ENCODE measurements around the gene SPINK1. TPM values are rescaled to one million over a fixed set of nuclear protein-coding genes. Genes with fewer than 3 reads are reported as not detected.

SPINK1 gene
- total RNA-seq, 1 experiment from 2014 or later, result 4.5 TPM

DNA sequence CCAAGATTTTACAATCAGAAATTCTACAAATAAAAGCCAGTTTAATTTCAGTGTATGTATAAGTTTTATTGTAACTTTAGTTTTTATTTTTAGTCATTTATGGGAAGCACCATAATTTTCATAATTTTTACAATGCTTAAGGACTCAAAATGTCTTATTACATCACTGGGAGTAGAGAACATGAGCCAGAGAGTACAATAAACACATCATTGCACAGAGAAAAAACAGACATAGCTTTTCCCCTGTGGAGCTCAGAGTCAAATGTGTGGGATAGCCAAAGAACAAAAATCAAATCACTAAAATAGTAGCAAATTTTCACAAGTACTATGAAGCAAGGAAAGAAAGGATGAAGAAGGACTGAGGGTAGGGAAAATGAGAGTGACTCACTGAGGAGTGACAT, 43.4 kb downstream of the SPINK1 start:
- H2AFZ ChIP-seq (ENCODE audit: low read depth, low read length, poor library complexity, severe bottlenecking), result no peak overlapping the region
- intact Hi-C loops (cut with micrococcal nuclease), result no loop called here
- no peaks in the 10 kb centered on the region for H3K36me3 ChIP-seq (ENCODE audit: control insufficient read depth in 1 of 2, insufficient read depth in 2 of 2, low read length in 2 of 2)
- DNase-seq (ENCODE audit: low read depth, low spot score), result no peak
- H3K4me1 ChIP-seq (ENCODE audit: control insufficient read depth in 1 of 2, insufficient read depth in 2 of 2, low read length in 2 of 2), result no peaks in the 10 kb centered on the region
- no peaks in the 10 kb centered on the region for H3K9me2 ChIP-seq (ENCODE audit: insufficient read depth)
- no peaks in the 10 kb centered on the region for H4K20me1 ChIP-seq (ENCODE audit: insufficient read depth)
- ChIA-PET CTCF (no interaction called here), POLR2A (no interaction called here), RAD21 (ENCODE audit: low non-redundant PET in 1 of 2, low total read pairs in 2 of 2, uncharacterized antibody in 2 of 2, unreplicated experiment in 2 of 2) (no interaction called here)
- H3K79me2 ChIP-seq (ENCODE audit: insufficient read depth, low read length), result no peaks in the 10 kb centered on the region
- H3K27me3 ChIP-seq (ENCODE audit: insufficient read depth, low read length), result no peaks in the 10 kb centered on the region
- no peak for ATAC-seq
- H3K27ac ChIP-seq (ENCODE audit: low read depth, low read length), result no peak overlapping the region
- BruUV-seq (replicated peaks), result no TSS peak
- H3K4me3 ChIP-seq (replicated peaks in 1 of 2; ENCODE audit: low read depth in 1 of 2, low read length in 2 of 2), result no peak overlapping the region
- no peak overlapping the region for H3K4me2 ChIP-seq (ENCODE audit: low read length)
- TF ChIP-seq CBX3 (IDR thresholded peaks at IDR 0.05; ENCODE audit: low read depth) (no peak), TCF7L2 (IDR thresholded peaks at IDR 0.05; ENCODE audit: borderline replicate concordance, extremely low read depth, insufficient read depth, insufficient read length) (no peak), SRF (IDR thresholded peaks at IDR 0.05; ENCODE audit: low read depth) (no peak), CEBPB (IDR thresholded peaks at IDR 0.05; ENCODE audit: low read depth) (no peak), POLR2A (IDR thresholded peaks at IDR 0.05; ENCODE audit: borderline replicate concordance, extremely low read depth, insufficient read depth, insufficient read length) (no peak), SP1 (IDR thresholded peaks at IDR 0.05; ENCODE audit: low read depth) (no peak), EZH2 (IDR thresholded peaks at IDR 0.05) (no peak), ATF3 (IDR thresholded peaks at IDR 0.05) (no peak), FOSL1 (IDR thresholded peaks at IDR 0.05; ENCODE audit: low read depth) (no peak)
- TF ChIP-seq, protein P1, sequence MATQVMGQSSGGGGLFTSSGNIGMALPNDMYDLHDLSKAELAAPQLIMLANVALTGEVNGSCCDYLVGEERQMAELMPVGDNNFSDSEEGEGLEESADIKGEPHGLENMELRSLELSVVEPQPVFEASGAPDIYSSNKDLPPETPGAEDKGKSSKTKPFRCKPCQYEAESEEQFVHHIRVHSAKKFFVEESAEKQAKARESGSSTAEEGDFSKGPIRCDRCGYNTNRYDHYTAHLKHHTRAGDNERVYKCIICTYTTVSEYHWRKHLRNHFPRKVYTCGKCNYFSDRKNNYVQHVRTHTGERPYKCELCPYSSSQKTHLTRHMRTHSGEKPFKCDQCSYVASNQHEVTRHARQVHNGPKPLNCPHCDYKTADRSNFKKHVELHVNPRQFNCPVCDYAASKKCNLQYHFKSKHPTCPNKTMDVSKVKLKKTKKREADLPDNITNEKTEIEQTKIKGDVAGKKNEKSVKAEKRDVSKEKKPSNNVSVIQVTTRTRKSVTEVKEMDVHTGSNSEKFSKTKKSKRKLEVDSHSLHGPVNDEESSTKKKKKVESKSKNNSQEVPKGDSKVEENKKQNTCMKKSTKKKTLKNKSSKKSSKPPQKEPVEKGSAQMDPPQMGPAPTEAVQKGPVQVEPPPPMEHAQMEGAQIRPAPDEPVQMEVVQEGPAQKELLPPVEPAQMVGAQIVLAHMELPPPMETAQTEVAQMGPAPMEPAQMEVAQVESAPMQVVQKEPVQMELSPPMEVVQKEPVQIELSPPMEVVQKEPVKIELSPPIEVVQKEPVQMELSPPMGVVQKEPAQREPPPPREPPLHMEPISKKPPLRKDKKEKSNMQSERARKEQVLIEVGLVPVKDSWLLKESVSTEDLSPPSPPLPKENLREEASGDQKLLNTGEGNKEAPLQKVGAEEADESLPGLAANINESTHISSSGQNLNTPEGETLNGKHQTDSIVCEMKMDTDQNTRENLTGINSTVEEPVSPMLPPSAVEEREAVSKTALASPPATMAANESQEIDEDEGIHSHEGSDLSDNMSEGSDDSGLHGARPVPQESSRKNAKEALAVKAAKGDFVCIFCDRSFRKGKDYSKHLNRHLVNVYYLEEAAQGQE (IDR thresholded peaks at IDR 0.05; ENCODE audit: low read depth), result no peak
- TF ChIP-seq, protein P2, sequence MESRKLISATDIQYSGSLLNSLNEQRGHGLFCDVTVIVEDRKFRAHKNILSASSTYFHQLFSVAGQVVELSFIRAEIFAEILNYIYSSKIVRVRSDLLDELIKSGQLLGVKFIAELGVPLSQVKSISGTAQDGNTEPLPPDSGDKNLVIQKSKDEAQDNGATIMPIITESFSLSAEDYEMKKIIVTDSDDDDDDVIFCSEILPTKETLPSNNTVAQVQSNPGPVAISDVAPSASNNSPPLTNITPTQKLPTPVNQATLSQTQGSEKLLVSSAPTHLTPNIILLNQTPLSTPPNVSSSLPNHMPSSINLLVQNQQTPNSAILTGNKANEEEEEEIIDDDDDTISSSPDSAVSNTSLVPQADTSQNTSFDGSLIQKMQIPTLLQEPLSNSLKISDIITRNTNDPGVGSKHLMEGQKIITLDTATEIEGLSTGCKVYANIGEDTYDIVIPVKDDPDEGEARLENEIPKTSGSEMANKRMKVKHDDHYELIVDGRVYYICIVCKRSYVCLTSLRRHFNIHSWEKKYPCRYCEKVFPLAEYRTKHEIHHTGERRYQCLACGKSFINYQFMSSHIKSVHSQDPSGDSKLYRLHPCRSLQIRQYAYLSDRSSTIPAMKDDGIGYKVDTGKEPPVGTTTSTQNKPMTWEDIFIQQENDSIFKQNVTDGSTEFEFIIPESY (IDR thresholded peaks at IDR 0.05; ENCODE audit: extremely low read depth, insufficient replicate concordance, low read length), result no peak
- H3K9ac ChIP-seq (ENCODE audit: low read length), result no peak overlapping the region
- H3K9me3 ChIP-seq (ENCODE audit: control insufficient read depth in 1 of 2, insufficient read depth in 1 of 2, low read depth in 1 of 2, low read length in 2 of 2), result no peaks in the 10 kb centered on the region
